ENCODE measurements around the gene CTBP2.

DNA sequence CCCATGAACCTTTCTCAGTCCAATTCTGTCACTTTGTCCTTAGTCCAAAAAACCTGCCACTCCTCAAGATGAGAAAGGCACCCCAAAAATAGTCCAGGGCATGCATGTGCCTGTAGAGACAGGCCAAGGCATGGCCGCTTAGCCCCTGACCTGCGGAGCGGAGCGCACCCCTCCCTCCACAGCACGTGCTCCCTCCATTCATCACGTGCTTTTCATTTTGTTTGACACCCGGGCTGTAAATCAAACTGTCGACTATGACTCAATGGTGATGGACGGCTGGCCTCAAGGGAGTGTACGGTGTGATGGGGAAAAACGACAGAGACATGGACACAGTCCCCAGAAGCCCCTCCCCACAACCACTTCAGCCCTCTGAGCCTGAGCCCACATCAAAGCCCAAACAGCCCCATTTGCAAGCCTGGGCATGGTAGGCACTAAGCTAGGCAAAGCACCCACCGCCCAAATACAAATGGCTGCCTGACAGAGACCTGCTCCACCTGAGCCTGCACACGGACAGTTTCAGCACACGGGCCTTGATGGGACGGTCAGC, 127.8 kb downstream of the CTBP2 start:
- TF ChIP-seq TAF1 (IDR thresholded peaks at IDR 0.05; ENCODE audit: low read depth), result no peak
- no peak for TF ChIP-seq NFIC (IDR thresholded peaks at IDR 0.05)
- TF ChIP-seq RAD21 (IDR thresholded peaks at IDR 0.05; ENCODE audit: low read depth), result no peak
- no peak for TF ChIP-seq CEBPB (IDR thresholded peaks at IDR 0.05)

All from Ishikawa (cell line).